Activated CD8-positive, alpha-beta memory T cell treated with anti-CD3 and anti-CD28 coated beads for 48 hours (primary cell): ENCODE measurements around the gene TBCK.

Experiments
- DNase-seq, 3 experiments: peaks; one replicate each; pipeline ENCODE4 v3.0.0-alpha.2; 2020; ENCODE audit warnings: low read depth in 2 of 3, low spot score in 2 of 3

TBCK gene

DNA sequence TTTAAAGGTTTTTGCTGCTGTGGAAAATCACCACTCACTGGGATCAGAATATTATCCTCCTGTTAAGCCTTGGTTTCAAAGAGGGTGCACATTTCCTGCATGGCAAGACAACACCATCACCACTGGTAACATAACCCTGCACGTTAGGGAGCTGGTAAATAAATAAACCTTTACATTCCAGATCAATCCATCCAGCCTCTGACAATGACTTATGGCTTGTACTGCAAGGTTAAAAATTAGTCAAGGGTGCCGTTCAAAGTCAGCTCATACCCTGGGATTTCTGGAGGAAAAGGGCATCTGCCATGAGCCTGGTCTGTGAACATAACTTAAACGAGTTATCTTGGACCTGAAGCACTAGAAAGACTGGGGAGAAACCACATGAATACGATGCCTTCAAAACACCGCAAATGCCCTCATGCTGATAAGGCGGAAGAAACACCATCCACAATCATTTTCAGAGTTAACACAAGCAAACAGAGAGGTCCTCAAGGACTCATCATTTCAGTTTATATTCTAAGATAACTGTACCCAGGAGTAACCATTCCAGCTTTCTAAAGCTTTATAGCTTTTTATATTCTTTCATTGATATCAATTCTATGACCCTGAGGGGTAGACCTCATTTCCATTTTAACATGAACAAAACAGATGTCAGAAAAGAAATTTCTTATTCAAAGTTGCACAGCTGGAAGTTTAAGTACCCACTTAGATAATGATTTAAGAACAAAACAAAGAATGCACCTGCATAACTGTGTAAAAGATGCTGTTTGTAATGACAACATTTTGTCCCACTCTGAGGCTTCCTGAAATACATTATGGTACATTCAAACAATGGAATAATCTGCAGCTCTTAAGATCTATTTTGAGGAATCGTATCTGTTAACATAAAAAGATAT, 317.6 kb downstream of the TBCK start:
- no peak for DNase-seq

DNA sequence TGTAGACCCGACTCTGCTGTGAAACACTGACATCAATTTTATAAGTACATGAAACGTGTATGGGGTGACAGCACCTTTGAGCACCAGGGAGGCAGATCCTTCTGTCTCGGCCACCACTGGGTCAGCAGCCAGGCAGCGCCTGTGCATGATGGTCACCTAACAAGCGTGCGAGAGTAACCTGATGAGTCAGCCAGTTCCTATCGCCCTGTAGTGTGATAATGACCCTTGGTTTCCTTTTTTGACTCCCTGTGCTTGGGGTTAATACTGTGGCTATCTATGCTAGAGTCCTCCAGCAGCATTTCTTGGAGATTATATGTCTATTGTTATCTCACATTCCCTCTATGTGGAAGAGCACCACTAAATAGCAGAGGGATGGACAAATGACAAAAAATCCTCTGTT, 319.2 kb downstream of the TBCK start:
- DNase-seq: no peak

DNA sequence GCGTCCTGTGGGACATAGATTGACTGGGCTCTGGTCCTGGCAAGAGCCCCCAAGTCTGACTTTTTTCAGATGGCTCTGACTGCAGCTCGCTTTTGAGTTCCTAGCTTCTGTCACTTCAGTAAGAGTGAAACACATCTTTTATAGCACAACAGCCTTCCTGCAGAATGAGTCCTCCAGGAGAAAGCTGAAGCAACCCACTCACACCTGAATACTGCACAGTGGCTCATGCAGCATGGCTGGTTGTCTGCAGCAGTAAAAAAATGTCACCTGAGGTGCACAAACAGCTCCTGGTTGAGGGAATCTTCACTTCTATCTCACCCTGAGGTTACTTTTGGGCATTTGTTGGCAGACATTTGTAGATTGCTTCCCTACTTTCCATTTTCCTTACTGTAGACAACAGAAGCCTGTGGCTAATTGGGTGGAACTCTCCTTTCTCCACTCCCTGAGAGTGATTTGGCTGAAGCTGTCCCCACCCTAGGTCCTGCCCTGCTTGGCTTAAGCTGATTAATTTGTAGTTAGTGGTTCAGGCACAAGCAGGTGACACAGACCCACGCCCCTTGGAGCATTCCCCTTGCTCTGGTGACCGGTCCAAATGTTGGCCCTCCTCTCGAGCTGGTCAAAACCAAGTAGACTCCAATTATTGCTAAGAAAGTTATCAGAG, 321.0 kb downstream of the TBCK start:
- DNase-seq: no peak

DNA sequence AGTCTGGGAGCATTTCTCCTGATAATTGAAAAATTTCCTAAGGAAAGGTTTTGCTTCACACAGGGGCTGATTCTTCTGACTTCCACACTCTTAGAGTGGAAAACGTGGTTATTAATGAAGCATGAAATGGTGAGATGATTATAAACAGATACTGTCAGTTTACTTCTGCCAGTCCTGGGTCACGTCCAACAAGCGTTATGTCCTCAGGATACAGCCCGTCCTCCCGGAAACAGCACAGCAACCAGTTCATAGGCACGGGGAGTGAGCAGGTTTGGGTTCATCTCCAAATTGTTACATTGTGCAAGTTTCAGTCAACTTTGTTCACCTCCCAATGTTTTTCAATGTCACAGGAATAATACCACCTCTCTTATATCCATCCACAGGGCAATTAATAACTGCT, 321.9 kb downstream of the TBCK start:
- no peak for DNase-seq

DNA sequence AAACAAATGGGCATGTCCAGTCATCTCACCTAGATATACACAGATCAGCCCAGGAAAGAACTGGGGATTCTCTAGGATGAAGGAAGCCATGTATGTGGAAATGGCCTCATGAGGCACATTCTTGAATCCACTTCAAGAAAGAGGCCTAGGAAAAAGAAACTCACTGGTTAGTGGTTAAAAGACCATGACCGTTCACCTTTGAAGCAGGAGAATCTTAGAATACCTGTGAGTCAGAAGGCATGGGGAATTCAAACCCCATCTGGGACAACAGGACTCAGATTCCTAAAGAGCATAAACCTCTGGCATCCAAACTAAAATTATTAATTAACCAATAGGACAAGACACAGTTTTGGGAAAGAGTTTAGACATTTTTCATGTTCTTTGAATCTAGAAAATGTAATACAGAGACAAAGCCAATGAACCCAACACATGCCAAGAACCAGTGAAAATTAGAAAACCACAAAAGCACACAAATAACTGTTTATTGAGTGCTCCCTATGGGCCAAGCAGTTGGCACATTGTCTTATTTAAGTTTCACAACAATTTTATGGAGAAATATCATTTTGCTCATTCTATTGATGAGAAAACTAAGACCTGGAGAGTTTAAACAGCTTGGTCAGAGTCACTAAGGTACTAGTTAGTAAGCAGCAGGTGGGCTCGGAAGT, 323.2 kb downstream of the TBCK start:
- no peak for DNase-seq

DNA sequence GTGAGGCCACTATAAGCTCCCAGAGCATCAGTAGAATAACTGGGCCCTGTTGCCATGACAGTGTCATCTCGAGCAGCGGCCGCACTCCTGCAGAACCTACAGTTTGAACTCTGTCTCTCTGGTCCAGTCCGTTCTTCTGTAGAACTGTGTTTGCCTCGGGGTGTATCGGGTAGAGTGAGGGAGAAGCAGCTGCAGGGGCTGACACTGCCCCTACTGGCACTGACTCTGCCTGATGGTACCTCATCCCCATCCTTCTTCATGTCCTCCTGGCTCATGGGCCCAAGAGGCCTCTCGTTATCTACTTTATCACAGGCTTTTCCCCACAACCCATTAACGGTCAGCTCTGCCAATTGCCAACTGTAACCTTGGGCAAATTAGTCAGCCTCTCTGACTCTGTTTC, 324.3 kb downstream of the TBCK start:
- no peak for DNase-seq
